SK-N-SH (cell line): Measurements from ENCODE around the gene SPDYE3. TPM values are rescaled to one million over a fixed set of nuclear protein-coding genes. Genes with fewer than 3 reads are reported as not detected.
"Not testable (repeated sequence)": the region's sequence is repeated elsewhere in the genome, so short reads cannot be mapped to it uniquely, and the experiment has no call there.

Experiments used
- CTCF ChIA-PET: fragments of 300-600, 350-600 bp; formaldehyde crosslinking; extraction: SDS; loops from one replicate; lab custom pipeline; 2021; lab: Yijun Ruan, JAX
- POLR2A ChIA-PET: fragments of 350-600 bp; sonication (Branson Sonifier 250); formaldehyde crosslinking; extraction: SDS; loops from one replicate; lab custom pipeline; 2020; ENCODE audit warnings: antibody characterized with exemption, inconsistent platforms; lab: Yijun Ruan, JAX
- DNase-seq: peaks from one replicate; pipeline ENCODE4 v3.0.0; 2012
- H2AFZ ChIP-seq: fragments of 200-600 bp; sonication (generic); 2 replicates; pipeline ENCODE4 v1.8.1; 2016; ENCODE audit warnings: antibody characterized with exemption, mild to moderate bottlenecking, low read depth
- H3F3A ChIP-seq: fragments of 200-600 bp; sonication (generic); replicated peaks from 2 replicates; pipeline ENCODE3; 2016; ENCODE audit warnings: antibody characterized with exemption, mild to moderate bottlenecking; ENCODE audit not compliant: insufficient read depth
- H3K27ac ChIP-seq, 2 experiments: fragments of 200-500 bp in 1 of 2; fragments of 200-600 bp in 1 of 2; sonication (Bioruptor generic) in 1 of 2; sonication (generic), shearing (Covaris generic) in 1 of 2; 2 replicates each; pipeline versions ENCODE4 v1.5.1 to v1.6.1; 2014 to 2016; ENCODE audit warnings: low read depth in 2 of 2, inconsistent platforms in 1 of 2, low read length in 1 of 2, mild to moderate bottlenecking in 1 of 2, mixed read lengths in 1 of 2
- H3K27me3 ChIP-seq: fragments of 200-600 bp; sonication (generic), shearing (Covaris generic); 2 replicates; pipeline ENCODE4 v1.6.1; 2016; ENCODE audit warnings: mixed run types; ENCODE audit not compliant: insufficient read depth
- H3K36me3 ChIP-seq, 2 experiments: fragments of 200-500 bp in 1 of 2; fragments of 200-600 bp in 1 of 2; sonication (Bioruptor generic) in 1 of 2; sonication (generic) in 1 of 2; replicated peaks in 1 of 2; 2 replicates each; pipeline versions ENCODE3 to v1.5.1; 2014 to 2016; ENCODE audit warnings: low read length in 1 of 2, mild to moderate bottlenecking in 1 of 2; ENCODE audit not compliant: insufficient read depth in 2 of 2, control insufficient read depth in 1 of 2
- H3K4me1 ChIP-seq, 2 experiments: fragments of 200-500 bp in 1 of 2; fragments of 200-600 bp in 1 of 2; sonication (Bioruptor generic) in 1 of 2; sonication (generic), shearing (Covaris generic) in 1 of 2; 2 replicates each; pipeline versions ENCODE4 v1.5.1 to v1.6.1; 2014 to 2016; ENCODE audit warnings: low read depth in 1 of 2, low read length in 1 of 2, mixed run types in 1 of 2; ENCODE audit not compliant: insufficient read depth in 2 of 2, control insufficient read depth in 1 of 2
- H3K4me2 ChIP-seq: fragments of 200-600 bp; sonication (generic), shearing (Covaris generic); 2 replicates; pipeline ENCODE4 v1.6.1; 2017; ENCODE audit warnings: mixed run types
- H3K4me3 ChIP-seq, 2 experiments: fragments of 200-500 bp in 1 of 2; fragments of 200-600 bp in 1 of 2; sonication (Bioruptor generic) in 1 of 2; sonication (generic), shearing (Covaris generic) in 1 of 2; 2 replicates each; pipeline versions ENCODE4 v1.5.1 to v1.8.1; 2014 to 2016; ENCODE audit warnings: low read depth in 2 of 2, inconsistent platforms in 1 of 2, low read length in 1 of 2, mild to moderate bottlenecking in 1 of 2, mixed read lengths in 1 of 2, moderate library complexity in 1 of 2
- H3K79me2 ChIP-seq: fragments of 200-600 bp; sonication (generic); 2 replicates; pipeline ENCODE4 v1.8.1; 2017; ENCODE audit warnings: mild to moderate bottlenecking; ENCODE audit not compliant: insufficient read depth
- H3K9ac ChIP-seq: fragments of 200-600 bp; sonication (generic); 2 replicates; pipeline ENCODE4 v1.6.1; 2017; ENCODE audit warnings: mixed run types
- H3K9me2 ChIP-seq: fragments of 200-600 bp; sonication (generic); 2 replicates; pipeline ENCODE4 v1.6.1; 2017; ENCODE audit warnings: mixed run types
- H3K9me3 ChIP-seq: fragments of 200-600 bp; sonication (generic); 2 replicates; pipeline ENCODE4 v1.6.1; 2017; ENCODE audit warnings: mixed run types, mild to moderate bottlenecking, moderate library complexity
- H4K20me1 ChIP-seq: fragments of 200-600 bp; sonication (generic); 2 replicates; pipeline ENCODE4 v1.6.1; 2017; ENCODE audit warnings: mild to moderate bottlenecking, mixed run types; ENCODE audit not compliant: insufficient read depth
- WGBS: methylation state at CpG from one replicate; pipeline ENCODE4 v1.1.6; 2017; ENCODE audit warnings: low lambda C conversion rate; 5-methylcytosine and 5-hydroxymethylcytosine counted together
- polyA plus RNA-seq, 3 experiments: library from polyadenylated mRNA; depleted of rRNA; stranded (reverse); fragments of >200 nt; gene quantifications; 2 replicates each; pipeline ENCODE4 v1.2.3, GENCODE V29; 2012

Gene SPDYE3, protein sequence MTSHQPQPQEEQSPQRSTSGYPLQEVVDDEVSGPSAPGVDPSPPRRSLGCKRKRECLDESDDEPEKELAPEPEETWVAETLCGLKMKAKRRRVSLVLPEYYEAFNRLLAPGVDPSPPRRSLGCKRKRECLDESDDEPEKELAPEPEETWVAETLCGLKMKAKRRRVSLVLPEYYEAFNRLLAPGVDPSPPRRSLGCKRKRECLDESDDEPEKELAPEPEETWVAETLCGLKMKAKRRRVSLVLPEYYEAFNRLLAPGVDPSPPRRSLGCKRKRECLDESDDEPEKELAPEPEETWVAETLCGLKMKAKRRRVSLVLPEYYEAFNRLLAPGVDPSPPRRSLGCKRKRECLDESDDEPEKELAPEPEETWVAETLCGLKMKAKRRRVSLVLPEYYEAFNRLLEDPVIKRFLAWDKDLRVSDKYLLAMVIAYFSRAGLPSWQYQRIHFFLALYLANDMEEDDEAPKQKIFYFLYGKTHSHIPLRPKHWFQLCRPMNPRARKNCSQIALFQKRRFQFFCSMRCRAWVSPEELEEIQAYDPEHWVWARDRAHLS
- polyA plus RNA-seq (2012; rRNA removed) = not detected in 2 replicates
- polyA plus RNA-seq (2012; cell fraction: cytosol; rRNA removed) = not detected in 2 replicates
- polyA plus RNA-seq (2012; cell fraction: nucleus; rRNA removed) = not detected in 2 replicates

DNA sequence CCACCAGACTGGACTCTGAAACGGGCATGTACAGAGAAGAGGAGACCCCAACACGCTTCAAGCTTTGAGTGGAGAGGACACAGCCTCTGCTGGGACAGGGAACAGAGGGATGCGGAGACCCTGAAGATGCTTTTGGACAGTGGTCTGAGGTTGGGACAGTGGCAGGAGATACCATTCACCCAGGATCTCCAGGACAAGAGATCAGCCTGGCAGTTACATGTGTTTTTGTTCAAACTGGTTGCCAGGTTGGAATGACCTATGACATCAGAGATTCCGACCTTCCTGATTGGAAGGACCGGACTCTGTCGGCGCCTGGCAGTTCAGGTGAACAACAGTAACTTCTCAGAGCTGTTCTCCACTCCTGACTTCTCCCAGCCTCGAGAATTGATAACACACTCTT lies at the start of gene SPDYE3:
Gene SPDYE3 (plus strand): TSS at position 301 of the 400 bp plus-strand sequence. CDS start 184 bp downstream, outside the sequence.
- WGBS = 95% methylated on average over 7 of the region's 8 CpGs
- POLR2A ChIA-PET, H3K9me3 ChIP-seq, H3K4me3 ChIP-seq, DNase-seq, H4K20me1 ChIP-seq, H3K27me3 ChIP-seq, H3K27ac ChIP-seq, H3K79me2 ChIP-seq, H3K4me2 ChIP-seq, H3F3A ChIP-seq, H3K36me3 ChIP-seq, H3K9me2 ChIP-seq, H2AFZ ChIP-seq, CTCF ChIA-PET, H3K4me1 ChIP-seq, H3K9ac ChIP-seq: not testable (repeated sequence)

DNA sequence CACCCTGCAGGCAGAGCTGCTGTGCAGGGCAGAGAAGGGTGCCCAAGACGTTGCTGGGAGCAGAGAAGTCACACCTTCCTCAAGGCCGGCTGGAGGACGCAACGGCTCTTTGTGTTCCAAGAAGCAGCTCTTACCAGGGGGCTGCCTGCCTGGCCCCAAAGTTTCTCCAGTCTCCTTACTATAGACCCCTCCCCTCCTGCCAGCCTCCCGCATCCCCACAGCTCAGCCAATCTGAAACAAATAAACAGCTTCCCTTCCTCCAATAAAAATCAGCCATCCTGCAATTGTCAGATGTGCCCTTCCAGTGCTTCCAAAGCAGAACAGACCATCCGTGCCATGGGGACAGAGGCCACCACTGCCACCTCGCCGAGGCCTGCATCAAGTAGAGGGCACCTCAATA lies 47.5 kb upstream of the SPDYE3 start:
- 92% methylated on average over 8 of the region's 8 CpGs for WGBS

DNA sequence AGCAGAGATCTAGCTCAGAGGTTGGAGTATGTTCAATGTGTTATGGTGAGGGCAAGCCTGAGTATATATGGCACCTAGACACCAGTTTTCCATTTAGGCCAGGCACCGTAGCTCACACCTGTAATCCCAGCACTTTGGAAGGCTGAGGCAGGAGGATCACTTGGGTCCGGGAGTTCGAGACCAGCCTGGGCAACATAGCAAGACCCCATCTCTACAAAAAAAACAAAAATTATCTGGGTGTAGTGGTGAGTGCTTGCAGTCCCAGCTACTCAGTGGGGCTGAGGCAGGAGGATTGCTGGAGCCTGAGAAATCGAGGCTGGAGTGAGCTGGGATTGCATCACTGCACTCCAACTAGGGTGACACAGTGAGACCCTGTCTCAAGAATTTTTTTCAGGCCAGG lies 44.6 kb upstream of the SPDYE3 start:
- H3K4me1 ChIP-seq, H3K36me3 ChIP-seq, H3F3A ChIP-seq, DNase-seq, H3K4me2 ChIP-seq, H2AFZ ChIP-seq, H3K27ac ChIP-seq, POLR2A ChIA-PET, H3K9ac ChIP-seq, H3K9me3 ChIP-seq, H3K4me3 ChIP-seq, H3K27me3 ChIP-seq, H3K9me2 ChIP-seq: not testable (repeated sequence)
- Histone ChIP-seq H3K79me2 (peaks cover 55% of the 10 kb centered on the region; the same call in 1 of the 2 replicates), H4K20me1 (peaks cover 34% of the 10 kb centered on the region)
- CTCF ChIA-PET = interaction anchor here (1.4 kb wide), 1 partner anchor 12 kb away, joined by 3 read pairs; no protein-coding TSS in a partner anchor
- 90% methylated on average over 4 of the region's 4 CpGs for WGBS

More for the DNA sequence above, 47.5 kb upstream of the SPDYE3 start:
- H3K9me3 ChIP-seq, POLR2A ChIA-PET, H3K4me3 ChIP-seq, CTCF ChIA-PET, H3K36me3 ChIP-seq, H3K4me1 ChIP-seq, H3K9me2 ChIP-seq, H2AFZ ChIP-seq, H3K9ac ChIP-seq, H3K4me2 ChIP-seq, H3F3A ChIP-seq, H3K27me3 ChIP-seq, DNase-seq, H3K27ac ChIP-seq: not testable (repeated sequence)
- peaks cover 31% of the 10 kb centered on the region; the same call in 1 of the 2 replicates for H3K79me2 ChIP-seq
- H4K20me1 ChIP-seq = 0 out of 2 replicates have a peak, but pooled peaks cover 22% of the 10 kb centered on the region

DNA sequence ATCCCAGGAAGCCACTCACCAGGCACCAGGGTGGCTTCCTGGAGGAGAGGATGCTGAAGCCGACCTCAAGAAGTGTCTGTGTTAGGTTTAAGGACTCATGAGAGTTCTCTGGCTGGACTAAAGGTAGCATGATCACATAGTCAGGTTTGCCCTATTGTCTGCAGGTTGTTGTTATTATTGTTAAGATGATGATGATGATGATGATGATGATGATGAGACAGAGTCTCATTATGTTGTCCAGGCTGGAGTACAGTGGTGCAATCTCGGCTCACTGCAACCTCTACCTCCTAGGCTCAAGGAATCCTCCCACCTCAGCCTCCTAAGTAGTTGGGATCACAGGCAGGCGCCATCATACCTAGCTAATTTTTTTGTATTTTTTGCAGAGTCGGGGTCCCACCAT lies 43.3 kb upstream of the SPDYE3 start:
- H3K9ac ChIP-seq, DNase-seq, H3K27ac ChIP-seq, H2AFZ ChIP-seq, H3K9me2 ChIP-seq, H3K36me3 ChIP-seq, H3F3A ChIP-seq, POLR2A ChIA-PET, H3K4me1 ChIP-seq, H3K4me3 ChIP-seq, H3K27me3 ChIP-seq, H3K9me3 ChIP-seq, CTCF ChIA-PET, H3K4me2 ChIP-seq: not testable (repeated sequence)
- 89% methylated on average over 4 of the region's 4 CpGs for WGBS
- Histone ChIP-seq H4K20me1 (peaks cover 47% of the 10 kb centered on the region), H3K79me2 (peaks cover 68% of the 10 kb centered on the region; the same call in 1 of the 2 replicates)

DNA sequence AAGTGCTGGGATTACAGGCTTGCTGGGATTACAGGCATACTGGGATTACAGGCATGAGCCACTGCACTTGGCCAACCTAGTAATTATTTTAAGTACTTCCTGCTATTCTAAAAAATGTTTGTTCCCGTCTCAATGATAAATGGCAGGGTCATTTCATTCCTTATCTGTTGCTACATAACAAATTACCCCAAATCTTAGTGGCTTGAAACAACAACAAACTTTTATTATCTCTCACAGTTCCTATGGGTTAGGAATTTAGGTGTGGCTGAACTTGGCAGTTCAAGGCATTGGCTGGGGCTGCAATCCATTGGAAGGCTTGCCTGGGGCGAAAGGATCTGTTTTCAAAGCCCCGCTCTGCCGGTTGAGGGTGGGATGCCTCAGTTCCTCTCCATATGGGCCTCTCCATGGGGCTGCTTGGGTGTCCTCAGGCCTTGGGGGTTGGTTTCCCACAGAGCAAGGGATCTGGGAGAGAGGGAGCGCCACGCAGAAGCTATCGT lies 42.8 kb upstream of the SPDYE3 start:
- POLR2A ChIA-PET, DNase-seq: not testable (repeated sequence)
- 90% methylated on average over 7 of the region's 7 CpGs for WGBS

DNA sequence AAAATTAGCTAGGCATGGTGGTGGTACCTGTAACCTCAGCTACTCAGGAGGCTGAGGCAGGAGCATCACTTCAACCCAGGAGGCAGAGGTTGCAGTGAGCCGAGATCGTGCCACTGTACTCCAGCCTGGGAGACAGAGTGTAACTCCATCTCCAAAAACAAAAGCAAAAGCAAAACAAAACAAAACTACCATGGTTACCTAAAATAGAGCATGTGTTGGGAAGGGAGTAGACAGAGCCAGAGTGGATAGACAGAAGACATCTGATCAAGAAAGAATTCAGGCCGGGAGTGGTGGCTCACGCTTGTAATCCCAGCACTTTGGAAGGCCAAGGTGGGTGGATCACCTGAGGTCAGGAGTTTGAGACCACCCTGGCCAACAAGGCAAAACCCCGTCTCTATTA lies 41.7 kb upstream of the SPDYE3 start:
- H3K36me3 ChIP-seq, DNase-seq, H3K9me3 ChIP-seq, H3K4me2 ChIP-seq, CTCF ChIA-PET, H3F3A ChIP-seq, H3K4me3 ChIP-seq, H3K27ac ChIP-seq, H3K4me1 ChIP-seq, H2AFZ ChIP-seq, POLR2A ChIA-PET, H3K27me3 ChIP-seq, H3K9me2 ChIP-seq, H3K9ac ChIP-seq: not testable (repeated sequence)
- Histone ChIP-seq H4K20me1 (peaks cover 53% of the 10 kb centered on the region), H3K79me2 (peaks cover 75% of the 10 kb centered on the region)
- 94% methylated on average over 5 of the region's 5 CpGs for WGBS

More for the DNA sequence above, 42.8 kb upstream of the SPDYE3 start:
- H3K9ac ChIP-seq, H3K9me3 ChIP-seq, H3K9me2 ChIP-seq, H3K4me1 ChIP-seq, CTCF ChIA-PET, H2AFZ ChIP-seq, H3K4me2 ChIP-seq, H3K4me3 ChIP-seq, H3K27ac ChIP-seq, H3K27me3 ChIP-seq, H3K36me3 ChIP-seq, H3F3A ChIP-seq: not testable (repeated sequence)
- Histone ChIP-seq H3K79me2 (peaks cover 73% of the 10 kb centered on the region), H4K20me1 (peaks cover 52% of the 10 kb centered on the region)
